H9 (cell line): ENCODE data around the gene ARHGEF33. TPM values are rescaled to one million over a fixed set of nuclear protein-coding genes. Genes with fewer than 3 reads are reported as not detected.

ENCODE experiments used
- DNase-seq: peaks from one replicate; pipeline ENCODE4 v3.0.0-alpha.2; 2017
- H2AFZ ChIP-seq: one replicate; pipeline ENCODE4 v1.6.1; 2013; ENCODE audit warnings: mild to moderate bottlenecking, low read length, control low read depth, moderate library complexity
- H2AK5ac ChIP-seq: 2 replicates; pipeline ENCODE4 v1.6.1; 2013; ENCODE audit warnings: low read length, control low read depth, mixed read lengths; ENCODE audit not compliant: insufficient read length
- H2BK120ac ChIP-seq: one replicate; pipeline ENCODE4 v1.6.1; 2013; ENCODE audit warnings: low read depth, mild to moderate bottlenecking, low read length, control low read depth, inconsistent platforms; ENCODE audit not compliant: poor library complexity, severe bottlenecking
- H2BK12ac ChIP-seq: 2 replicates; pipeline ENCODE4 v1.6.1; 2013; ENCODE audit warnings: low read length, control low read depth, mixed read lengths, low read depth; ENCODE audit not compliant: insufficient read length
- H2BK15ac ChIP-seq: 2 replicates; pipeline ENCODE4 v1.6.1; 2013; ENCODE audit warnings: low read depth, low read length, control low read depth
- H2BK20ac ChIP-seq: one replicate; pipeline ENCODE4 v1.6.1; 2013; ENCODE audit warnings: low read depth, mild to moderate bottlenecking, low read length, control low read depth, inconsistent platforms; ENCODE audit not compliant: poor library complexity, severe bottlenecking
- H2BK5ac ChIP-seq: 2 replicates; pipeline ENCODE4 v1.6.1; 2013; ENCODE audit warnings: low read length, control low read depth, mixed read lengths; ENCODE audit not compliant: insufficient read length
- H3K14ac ChIP-seq: 2 replicates; pipeline ENCODE4 v1.6.1; 2013; ENCODE audit warnings: low read length, control low read depth; ENCODE audit not compliant: insufficient read depth
- H3K18ac ChIP-seq: 2 replicates; pipeline ENCODE4 v1.6.1; 2013; ENCODE audit warnings: low read depth, mild to moderate bottlenecking, mixed read lengths, low read length, control low read depth; ENCODE audit not compliant: insufficient read length
- H3K23ac ChIP-seq: 2 replicates; pipeline ENCODE4 v1.6.1; 2013; ENCODE audit warnings: low read length, control low read depth, mixed read lengths, low read depth; ENCODE audit not compliant: insufficient read length
- H3K23me2 ChIP-seq: 2 replicates; pipeline ENCODE4 v1.6.1; 2013; ENCODE audit warnings: low read depth, mild to moderate bottlenecking, mixed read lengths, low read length, control low read depth; ENCODE audit not compliant: insufficient read length, poor library complexity, severe bottlenecking
- H3K27ac ChIP-seq: 2 replicates; pipeline ENCODE4 v1.5.1; 2013; ENCODE audit warnings: low read length, control low read depth, mixed read lengths, low read depth; ENCODE audit not compliant: insufficient read length
- H3K27me3 ChIP-seq: 2 replicates; pipeline ENCODE4 v1.6.1; 2013; ENCODE audit warnings: low read length, control low read depth, inconsistent platforms; ENCODE audit not compliant: insufficient read depth
- H3K4ac ChIP-seq: 2 replicates; pipeline ENCODE4 v1.6.1; 2013; ENCODE audit warnings: low read depth, mild to moderate bottlenecking, control low read depth, inconsistent platforms, low read length, moderate library complexity
- H3K4me1 ChIP-seq: 2 replicates; pipeline ENCODE4 v1.6.1; 2013; ENCODE audit warnings: low read length, control low read depth, inconsistent platforms; ENCODE audit not compliant: insufficient read depth
- H3K4me2 ChIP-seq: 2 replicates; pipeline ENCODE4 v1.6.1; 2013; ENCODE audit warnings: low read length, control low read depth, mixed read lengths; ENCODE audit not compliant: insufficient read length, insufficient read depth
- H3K56ac ChIP-seq: 2 replicates; pipeline ENCODE4 v1.6.1; 2013; ENCODE audit warnings: low read depth, mild to moderate bottlenecking, mixed read lengths, low read length, control low read depth; ENCODE audit not compliant: insufficient read length
- H3K79me1 ChIP-seq: 2 replicates; pipeline ENCODE4 v1.6.1; 2013; ENCODE audit warnings: low read depth, mild to moderate bottlenecking, moderate library complexity, low read length, control low read depth, inconsistent platforms; ENCODE audit not compliant: insufficient read depth, poor library complexity, severe bottlenecking
- H3K79me2 ChIP-seq: 2 replicates; pipeline ENCODE4 v1.6.1; 2013; ENCODE audit warnings: low read length, control low read depth, inconsistent platforms; ENCODE audit not compliant: insufficient read depth
- H3K9ac ChIP-seq: 2 replicates; pipeline ENCODE4 v1.6.1; 2013; ENCODE audit warnings: low read length, control low read depth, mixed read lengths; ENCODE audit not compliant: insufficient read length; ENCODE audit errors: extremely low read depth
- H3K9me3 ChIP-seq: one replicate; pipeline ENCODE4 v1.6.1; 2013; ENCODE audit warnings: low read depth, low read length, inconsistent platforms; ENCODE audit not compliant: control insufficient read depth
- H3T11ph ChIP-seq: one replicate; pipeline ENCODE4 v1.6.1; 2013; ENCODE audit warnings: mild to moderate bottlenecking, low read length, control low read depth, inconsistent platforms
- H4K20me1 ChIP-seq: one replicate; pipeline ENCODE4 v1.6.1; 2013; ENCODE audit not compliant: control insufficient read depth, insufficient read length, insufficient read depth
- H4K5ac ChIP-seq: 2 replicates; pipeline ENCODE4 v1.6.1; 2013; ENCODE audit warnings: low read depth, mild to moderate bottlenecking, mixed read lengths, low read length, control low read depth; ENCODE audit not compliant: insufficient read length
- H4K8ac ChIP-seq: replicated peaks from 2 replicates; pipeline ENCODE4 v1.6.1; 2013; ENCODE audit warnings: low read length, control low read depth, mixed read lengths, low read depth; ENCODE audit not compliant: insufficient read length
- H4K91ac ChIP-seq: 2 replicates; pipeline ENCODE4 v1.6.1; 2013; ENCODE audit warnings: low read depth, mild to moderate bottlenecking, moderate library complexity, mixed read lengths, low read length, control low read depth; ENCODE audit not compliant: insufficient read length
- H3K27ac Mint-ChIP-seq, 3 experiments: 2 replicates in 2 of 3; 3 replicates in 1 of 3; pipeline ENCODE4 v1.8.0; 2020 to 2021; ENCODE audit warnings: mixed read lengths in 3 of 3, mild to moderate bottlenecking in 1 of 3, moderate library complexity in 1 of 3
- H3K27me3 Mint-ChIP-seq: 2 replicates; pipeline ENCODE4 v1.8.0; 2021; ENCODE audit warnings: low read depth, mild to moderate bottlenecking, moderate library complexity, mixed read lengths
- H3K36me3 Mint-ChIP-seq, 3 experiments: 2 replicates in 2 of 3; 3 replicates in 1 of 3; pipeline ENCODE4 v1.8.0; 2020 to 2021; ENCODE audit warnings: low read depth in 3 of 3, mixed read lengths in 3 of 3; ENCODE audit not compliant: insufficient read depth in 1 of 3
- H3K4me1 Mint-ChIP-seq, 2 experiments: 2 replicates each; pipeline ENCODE4 v1.8.0; 2020; ENCODE audit warnings: mixed read lengths in 2 of 2
- H3K4me3 Mint-ChIP-seq, 2 experiments: 2 replicates in 1 of 2; 3 replicates in 1 of 2; pipeline ENCODE4 v1.8.0; 2020 to 2021; ENCODE audit warnings: mild to moderate bottlenecking in 2 of 2, mixed read lengths in 2 of 2, moderate library complexity in 1 of 2
- H3K9me3 Mint-ChIP-seq, 2 experiments: 2 replicates in 1 of 2; 3 replicates in 1 of 2; pipeline ENCODE4 v1.8.0; 2020; ENCODE audit warnings: mild to moderate bottlenecking in 2 of 2, mixed read lengths in 2 of 2, moderate library complexity in 1 of 2
- CTCF ChIP-seq: fragments of 200-600 bp; sonication (generic); conservative IDR thresholded peaks from 3 replicates; pipeline ENCODE4 v1.8.0; 2021; ENCODE audit warnings: antibody characterized with exemption, mild to moderate bottlenecking
- WGBS: extraction: QIAGEN DNeasy Blood & Tissue Kit; methylation state at CpG from one replicate; pipeline ENCODE4 v1.1.7; 2013; ENCODE audit warnings: missing lambda C conversion rate, low lambda C conversion rate, mixed read lengths; ENCODE audit not compliant: insufficient read length; ENCODE audit errors: extremely low coverage; 5-methylcytosine and 5-hydroxymethylcytosine counted together
- total RNA-seq: library from RNA; stranded (reverse); gene quantifications from 2 replicates; pipeline ENCODE4 v1.2.1, GENCODE V29; 2021

The ARHGEF33 gene
- total RNA-seq, 1 experiment from 2014 or later, result 0.92 TPM

GRCh38 chr2:38932586-38932985 lies 42.9 kb downstream of the ARHGEF33 start:
- Histone ChIP-seq H3K27ac (no peak overlapping the region), H3K56ac (no peak overlapping the region), H3T11ph (no peak overlapping the region), H3K23ac (no peak overlapping the region), H2BK12ac (no peak overlapping the region), H3K23me2 (no peaks in the 10 kb centered on the region), H2AFZ (no peak overlapping the region), H2BK5ac (no peak overlapping the region), H3K14ac (no peak overlapping the region), H3K79me2 (no peaks in the 10 kb centered on the region), H2BK20ac (no peak overlapping the region), H3K4ac (no peak overlapping the region), H2BK120ac (no peak overlapping the region), H3K18ac (no peak overlapping the region), H2BK15ac (no peak overlapping the region), H2AK5ac (no peak overlapping the region), H4K91ac (no peak overlapping the region), H3K9ac (no peak overlapping the region), H3K4me2 (no peak overlapping the region), H3K4me1 (no peaks in the 10 kb centered on the region), H4K8ac (no peak overlapping the region), H3K9me3 (no peaks in the 10 kb centered on the region), H4K20me1 (no peaks in the 10 kb centered on the region), H4K5ac (no peak overlapping the region), H3K27me3 (no peaks in the 10 kb centered on the region), H3K79me1 (no peaks in the 10 kb centered on the region)
- Mint-ChIP-seq H3K4me3 (no peak overlapping the region), H3K27me3 (no peaks in the 10 kb centered on the region), H3K9me3 (no peaks in the 10 kb centered on the region), H3K4me1 (no peaks in the 10 kb centered on the region), H3K27ac (no peak overlapping the region), H3K36me3 (no peaks in the 10 kb centered on the region)
- no peak for TF ChIP-seq CTCF
- DNase-seq, result no peak
- WGBS, result no CpG with 5 or more reads among the region's 1 CpG
